COR-L47 (cell line): ENCODE data around the gene VPS72.

Experiments
- DNase-seq: peaks from one replicate; lab custom pipeline; 2025; lab: John Stamatoyannopoulos, UW

The VPS72 gene

GRCh38 chr1:151184211-151184610, 5.8 kb downstream of the VPS72 start:
- no peak for DNase-seq

- DNase-seq, result no peak
These were observed 13.4 kb downstream of the VPS72 start for GRCh38 chr1:151176514-151177045.

- peak; percentile 2 for DNase-seq
These were observed 14.1 kb downstream of the VPS72 start, which contains the start of gene TMOD4 for GRCh38 chr1:151175863-151176262. Gene TMOD4 (minus strand): TSS chr1:151175981. CDS start chr1:151174875, 1,106 bp downstream.

GRCh38 chr1:151175041-151175741, 14.8 kb downstream of the VPS72 start:
- DNase-seq, result no peak

- no peak for DNase-seq
These were observed 18.8 kb downstream of the VPS72 start for GRCh38 chr1:151171190-151171589.

GRCh38 chr1:151167116-151167515, 22.9 kb downstream of the VPS72 start:
- DNase-seq, result no peak

GRCh38 chr1:151166505-151166956, 23.5 kb downstream of the VPS72 start:
- no peak for DNase-seq

- peak; percentile 97 for DNase-seq
These were observed 24.1 kb downstream of the VPS72 start, which contains the start of the genes LYSMD1 and SCNM1 for GRCh38 chr1:151165738-151166504. Gene LYSMD1 (minus strand): TSS chr1:151165902. CDS start chr1:151165258, 644 bp downstream. Gene SCNM1 (plus strand): TSS chr1:151166144. CDS start chr1:151166153, 9 bp downstream.

GRCh38 chr1:151165281-151165737, 24.7 kb downstream of the VPS72 start:
- peak; percentile 23 for DNase-seq

GRCh38 chr1:151164732-151165280, 25.2 kb downstream of the VPS72 start:
- no peak for DNase-seq

GRCh38 chr1:151159373-151159772, 30.6 kb downstream of the VPS72 start:
- DNase-seq, result no peak

GRCh38 chr1:151158751-151159251, 31.2 kb downstream of the VPS72 start:
- no peak for DNase-seq

GRCh38 chr1:151158326-151158725, 31.7 kb downstream of the VPS72 start:
- no peak for DNase-seq

- no peak for DNase-seq
These were observed 32.9 kb downstream of the VPS72 start for GRCh38 chr1:151157067-151157531.

- no peak for DNase-seq
These were observed 33.5 kb downstream of the VPS72 start, which contains the start of gene TNFAIP8L2 for GRCh38 chr1:151156515-151156819. Gene TNFAIP8L2 (plus strand): TSS chr1:151156649. CDS start chr1:151158698, 2,049 bp downstream.

GRCh38 chr1:151147665-151148064, 42.3 kb downstream of the VPS72 start:
- DNase-seq, result no peak

GRCh38 chr1:151147132-151147503, 42.9 kb downstream of the VPS72 start:
- no peak for DNase-seq

- peak; percentile 86 for DNase-seq
These were observed 43.4 kb downstream of the VPS72 start, which contains the start of gene SEMA6C for GRCh38 chr1:151146412-151147131. Gene SEMA6C (minus strand): TSS chr1:151146631. CDS start chr1:151142621, 4,010 bp downstream.

- no peak for DNase-seq
These were observed 44.0 kb downstream of the VPS72 start for GRCh38 chr1:151146072-151146411.

GRCh38 chr1:151145304-151146071, 44.5 kb downstream of the VPS72 start:
- DNase-seq, result no peak
